ENCODE measurements around the gene PEA15.

PEA15 gene

GRCh38 chr1:160177667-160178066 is 27.5 kb upstream of the PEA15 start:
- TF ChIP-seq POLR2AphosphoS5 (IDR thresholded peaks at IDR 0.05; ENCODE audit: low read depth, low read length) (no peak), FOXP2 (optimal IDR thresholded peaks at IDR 0.05; ENCODE audit: borderline replicate concordance, extremely low read depth, extremely low read length, insufficient read depth) (no peak), REST (IDR thresholded peaks at IDR 0.05; ENCODE audit: insufficient read depth in 1 of 2, low read depth in 2 of 2, low read length in 2 of 2) (no peak), SIN3A (IDR thresholded peaks at IDR 0.05; ENCODE audit: borderline replicate concordance, insufficient read depth, low read length) (no peak)

- TF ChIP-seq FOXP2 (optimal IDR thresholded peaks at IDR 0.05; ENCODE audit: borderline replicate concordance, extremely low read depth, extremely low read length, insufficient read depth) (no peak), SIN3A (IDR thresholded peaks at IDR 0.05; ENCODE audit: borderline replicate concordance, insufficient read depth, low read length) (no peak), REST (IDR thresholded peaks at IDR 0.05; ENCODE audit: insufficient read depth in 1 of 2, low read depth in 2 of 2, low read length in 2 of 2) (no peak), TAF1 (IDR thresholded peaks at IDR 0.05; ENCODE audit: borderline replicate concordance, insufficient read depth, low read length) (no peak)
These were observed 26.5 kb upstream of the PEA15 start for GRCh38 chr1:160178731-160179130.

- TF ChIP-seq REST (IDR thresholded peaks at IDR 0.05; ENCODE audit: insufficient read depth in 1 of 2, low read depth in 2 of 2, low read length in 2 of 2) = no peak
- TF ChIP-seq FOXP2 (optimal IDR thresholded peaks at IDR 0.05; ENCODE audit: borderline replicate concordance, extremely low read depth, extremely low read length, insufficient read depth) = no peak
- no peak for TF ChIP-seq SIN3A (IDR thresholded peaks at IDR 0.05; ENCODE audit: borderline replicate concordance, insufficient read depth, low read length)
- TF ChIP-seq TAF1 (IDR thresholded peaks at IDR 0.05; ENCODE audit: borderline replicate concordance, insufficient read depth, low read length) = no peak
- TF ChIP-seq POLR2AphosphoS5 (IDR thresholded peaks at IDR 0.05; ENCODE audit: low read depth, low read length) = no peak
These were observed 25.8 kb upstream of the PEA15 start for GRCh38 chr1:160179336-160179735.

GRCh38 chr1:160186246-160186645 is 18.9 kb upstream of the PEA15 start:
- no peak for TF ChIP-seq SIN3A (IDR thresholded peaks at IDR 0.05; ENCODE audit: borderline replicate concordance, insufficient read depth, low read length)
- no peak for TF ChIP-seq REST (IDR thresholded peaks at IDR 0.05; ENCODE audit: insufficient read depth in 1 of 2, low read depth in 2 of 2, low read length in 2 of 2)
- no peak for TF ChIP-seq TAF1 (IDR thresholded peaks at IDR 0.05; ENCODE audit: borderline replicate concordance, insufficient read depth, low read length)
- no peak for TF ChIP-seq FOXP2 (optimal IDR thresholded peaks at IDR 0.05; ENCODE audit: borderline replicate concordance, extremely low read depth, extremely low read length, insufficient read depth)
- no peak for TF ChIP-seq POLR2AphosphoS5 (IDR thresholded peaks at IDR 0.05; ENCODE audit: low read depth, low read length)

GRCh38 chr1:160186729-160187128 is 18.5 kb upstream of the PEA15 start:
- TF ChIP-seq SIN3A (IDR thresholded peaks at IDR 0.05; ENCODE audit: borderline replicate concordance, insufficient read depth, low read length) (no peak), REST (IDR thresholded peaks at IDR 0.05; ENCODE audit: insufficient read depth in 1 of 2, low read depth in 2 of 2, low read length in 2 of 2) (no peak), POLR2AphosphoS5 (IDR thresholded peaks at IDR 0.05; ENCODE audit: low read depth, low read length) (no peak)
